HepG2 (cell line): Measurements from ENCODE around the gene HTR3B. TPM values are rescaled to one million over a fixed set of nuclear protein-coding genes. Genes with fewer than 3 reads are reported as not detected.

Experiments
- ATAC-seq: fragments of 200-7000 bp; cut with Tn5 transposase; 3 replicates; pipeline ENCODE4 v1.9.1; 2020; ENCODE audit warnings: mild to moderate bottlenecking, moderate library complexity
- BruUV-seq: library from RNA; stranded (reverse); fragments of 400-500 nt; replicated peaks from 2 replicates; lab custom pipeline; 2021; lab: Mats Ljungman, UMichigan
- CTCF ChIA-PET: fragments of 300-600 bp; formaldehyde crosslinking; extraction: SDS; loops from one replicate; lab custom pipeline; 2021; ENCODE audit warnings: low total read pairs, inconsistent platforms, low intra/inter-chr PET ratio; lab: Yijun Ruan, JAX
- POLR2A ChIA-PET: fragments of 350-600 bp; sonication (Branson Sonifier 250); formaldehyde crosslinking; loops from one replicate; lab custom pipeline; 2020; ENCODE audit warnings: antibody characterized with exemption, inconsistent platforms; lab: Yijun Ruan, JAX
- DNase-seq: peaks from one replicate; pipeline ENCODE4 v3.0.0-alpha.2; 2015; ENCODE audit warnings: low spot score
- FAIRE-seq: peaks from 3 replicates; lab custom pipeline; 2011; peaks lifted over from hg19 to GRCh38; lab: Jason Lieb, UNC
- H2AFZ ChIP-seq: one replicate; pipeline ENCODE4 v1.6.1; 2011; ENCODE audit warnings: low read length, inconsistent platforms
- H3K27ac ChIP-seq: fragments of 300-600 bp; 3 replicates; pipeline ENCODE4 v1.8.0; 2011; ENCODE audit warnings: mixed run types, mild to moderate bottlenecking, mixed read lengths, low read length, inconsistent platforms; ENCODE audit not compliant: insufficient read depth; ENCODE audit errors: extremely low read length
- H3K27me3 ChIP-seq, 2 experiments: fragments of 200-600 bp in 1 of 2; 2 replicates in 1 of 2; 3 replicates in 1 of 2; pipeline versions ENCODE4 v1.6.0 to v1.8.0; 2011; ENCODE audit warnings: low read length in 2 of 2, mild to moderate bottlenecking in 2 of 2, moderate library complexity in 2 of 2, inconsistent platforms in 1 of 2; ENCODE audit not compliant: insufficient read depth in 2 of 2, control insufficient read depth in 1 of 2
- H3K36me3 ChIP-seq, 2 experiments: fragments of 200-600 bp in 1 of 2; replicated peaks in 1 of 2; 2 replicates in 1 of 2; 3 replicates in 1 of 2; pipeline versions ENCODE4 v1.5.1 to v1.8.0; 2011; ENCODE audit warnings: low read length in 2 of 2, inconsistent platforms in 1 of 2; ENCODE audit not compliant: insufficient read depth in 2 of 2, control insufficient read depth in 1 of 2
- H3K4me1 ChIP-seq: 2 replicates; pipeline ENCODE4 v1.5.1; 2012; ENCODE audit warnings: low read length, inconsistent platforms; ENCODE audit not compliant: insufficient read depth
- H3K4me2 ChIP-seq: 2 replicates; pipeline ENCODE4 v1.6.0; 2011; ENCODE audit warnings: low read depth, low read length, inconsistent platforms
- H3K4me3 ChIP-seq, 3 experiments: fragments of 200-600 bp in 1 of 3; sonication (generic), shearing (Covaris generic) in 1 of 3; replicated peaks in 1 of 3; 2 replicates each; pipeline ENCODE4 v1.5.1; 2011 to 2016; ENCODE audit warnings: low read length in 3 of 3, inconsistent platforms in 2 of 3, low read depth in 2 of 3, mild to moderate bottlenecking in 2 of 3, control low read depth in 1 of 3, mixed read lengths in 1 of 3; ENCODE audit not compliant: insufficient read depth in 1 of 3
- H3K79me2 ChIP-seq: one replicate; pipeline ENCODE4 v1.6.1; 2011; ENCODE audit warnings: low read length, inconsistent platforms; ENCODE audit not compliant: insufficient read depth
- H3K9ac ChIP-seq: 2 replicates; pipeline ENCODE4 v1.6.0; 2011; ENCODE audit warnings: mild to moderate bottlenecking, low read depth, low read length, inconsistent platforms; ENCODE audit not compliant: insufficient read depth
- H3K9me3 ChIP-seq: 2 replicates; pipeline ENCODE4 v1.5.1; 2012; ENCODE audit warnings: mild to moderate bottlenecking, low read length
- H4K20me1 ChIP-seq: 2 replicates; pipeline ENCODE4 v1.6.0; 2011; ENCODE audit warnings: inconsistent platforms, mild to moderate bottlenecking, low read length, moderate library complexity; ENCODE audit not compliant: insufficient read depth
- CCDC6 ChIP-seq: sonication (generic); formaldehyde crosslinking; IDR thresholded peaks from 2 replicates; pipeline ENCODE4 v1.8.1; 2022; ENCODE audit warnings: mild to moderate bottlenecking, missing genetic modification reagents, moderate library complexity
- EEA1 ChIP-seq: sonication (generic); formaldehyde crosslinking; IDR thresholded peaks from 2 replicates; pipeline ENCODE4 v1.5.1; 2020; ENCODE audit warnings: mild to moderate bottlenecking, missing genetic modification reagents, borderline replicate concordance
- KLF13 ChIP-seq: sonication (generic); formaldehyde crosslinking; IDR thresholded peaks from 2 replicates; pipeline ENCODE4 v1.4.0; 2020; ENCODE audit warnings: mild to moderate bottlenecking, missing genetic modification reagents
- NFE2 ChIP-seq: sonication (generic); formaldehyde crosslinking; IDR thresholded peaks from 2 replicates; pipeline ENCODE4 v1.4.0; 2020; ENCODE audit warnings: missing genetic modification reagents
- PHF21A ChIP-seq: sonication (generic); formaldehyde crosslinking; IDR thresholded peaks from 2 replicates; pipeline ENCODE4 v1.5.0; 2020; ENCODE audit warnings: mild to moderate bottlenecking, missing genetic modification reagents
- ZFAT ChIP-seq: sonication (generic); formaldehyde crosslinking; conservative IDR thresholded peaks from 2 replicates; pipeline ENCODE4 v1.8.1; 2023; ENCODE audit warnings: missing genetic modification reagents, inconsistent platforms
- ZNF251 ChIP-seq: sonication (generic); formaldehyde crosslinking; IDR thresholded peaks from 2 replicates; pipeline ENCODE4 v1.9.0; 2021; ENCODE audit warnings: mild to moderate bottlenecking, missing genetic modification reagents
- ZNF367 ChIP-seq: sonication (generic); formaldehyde crosslinking; IDR thresholded peaks from 2 replicates; pipeline ENCODE4 v1.4.0; 2020; ENCODE audit warnings: missing genetic modification reagents, borderline replicate concordance
- ZNF441 ChIP-seq: sonication (generic); formaldehyde crosslinking; IDR thresholded peaks from 2 replicates; pipeline ENCODE4 v1.7.0; 2021; ENCODE audit warnings: missing genetic modification reagents, borderline replicate concordance
- ZNF703 ChIP-seq: sonication (generic); formaldehyde crosslinking; IDR thresholded peaks from 2 replicates; pipeline ENCODE4 v1.5.1; 2020; ENCODE audit warnings: missing genetic modification reagents, mild to moderate bottlenecking, moderate library complexity, borderline replicate concordance
- WGBS: methylation state at CpG from one replicate; pipeline ENCODE4 v1.1.6; 2017; ENCODE audit warnings: low lambda C conversion rate; 5-methylcytosine and 5-hydroxymethylcytosine counted together
- in situ Hi-C: cut with HindIII; loops from 2 replicates; pipeline ENCODE4 v1.10.0; 2017; ENCODE audit warnings: low pct_unique_long_range_greater_than_20kb; ENCODE audit not compliant: extremely low pct_ligation_motif_present
- intact Hi-C: fragments of 100-400 bp; cut with micrococcal nuclease; formaldehyde crosslinking; loops from one replicate; pipeline ENCODE4 v1.10.0; 2022; ENCODE audit not compliant: unreplicated experiment
- polyA plus RNA-seq, 8 experiments: library from polyadenylated mRNA; depleted of rRNA in 3 of 8; stranded (reverse) in 7 of 8; unstranded in 1 of 8; fragments of >200 nt; fragmentation: Illumina TruSeq in 4 of 8; extraction: Trizol in 4 of 8; gene quantifications; 2 replicates each; pipeline versions ENCODE4 v1.2.1 to v1.2.3, GENCODE V29; 2011 to 2016; ENCODE audit warnings: low read depth in 4 of 8, missing spikeins in 1 of 8, mixed read lengths in 1 of 8; ENCODE audit not compliant: insufficient read depth in 1 of 8
- total RNA-seq, 5 experiments: library from RNA; depleted of rRNA; stranded (reverse); fragments of >200 nt; fragmentation: Illumina TruSeq; extraction: Trizol; gene quantifications; 2 replicates each; pipeline ENCODE4 v1.2.3, GENCODE V29; 2016; ENCODE audit warnings: low read depth in 1 of 5
- TF ChIP-seq, protein P1 (sequence below): sonication (generic); formaldehyde crosslinking; IDR thresholded peaks from 2 replicates; pipeline ENCODE4 v1.4.0; 2020; ENCODE audit warnings: low read depth, missing genetic modification reagents

The HTR3B gene
- total and polyA plus RNA-seq, 2 of the 13 experiments (the other 11 are each of a cell fraction or from before 2014, with no cell fraction given) = 0.09 to 1.7 TPM

DNA sequence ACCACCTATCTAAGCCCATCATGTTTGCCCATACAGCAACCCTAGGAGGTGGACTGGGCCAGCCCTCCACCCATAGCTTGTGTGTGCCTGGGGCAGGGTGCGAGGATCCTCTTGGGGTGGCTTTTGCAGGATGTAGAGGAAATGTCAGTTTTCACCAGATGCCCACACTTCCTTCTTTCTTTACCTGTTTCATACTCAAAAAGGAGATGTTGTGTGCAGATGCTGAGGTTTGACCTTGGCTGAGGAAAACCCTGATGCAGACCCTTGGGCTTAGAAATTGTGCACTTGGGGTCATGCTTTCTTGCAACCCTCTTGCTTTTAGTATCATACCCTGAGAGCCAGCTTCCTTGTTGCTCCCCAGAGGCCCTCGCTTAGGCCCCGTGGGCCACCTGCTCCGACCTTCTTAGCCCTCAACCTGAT lies 72.5 kb downstream of the HTR3B start:
- FAIRE-seq = no peak
- H3K4me2 ChIP-seq = no peak overlapping the region
- no peaks in the 10 kb centered on the region for H3K79me2 ChIP-seq
- H3K36me3 ChIP-seq = no peaks in the 10 kb centered on the region
- no peaks in the 10 kb centered on the region for H3K9me3 ChIP-seq
- TF ChIP-seq NFE2 (CRISPR knock-in tag) = no peak
- TF ChIP-seq EEA1 (CRISPR knock-in tag) = no peak
- no peak for TF ChIP-seq ZNF367
- no peak for TF ChIP-seq KLF13
- TF ChIP-seq ZNF251 (CRISPR knock-in tag) = no peak
- TF ChIP-seq, protein P1, sequence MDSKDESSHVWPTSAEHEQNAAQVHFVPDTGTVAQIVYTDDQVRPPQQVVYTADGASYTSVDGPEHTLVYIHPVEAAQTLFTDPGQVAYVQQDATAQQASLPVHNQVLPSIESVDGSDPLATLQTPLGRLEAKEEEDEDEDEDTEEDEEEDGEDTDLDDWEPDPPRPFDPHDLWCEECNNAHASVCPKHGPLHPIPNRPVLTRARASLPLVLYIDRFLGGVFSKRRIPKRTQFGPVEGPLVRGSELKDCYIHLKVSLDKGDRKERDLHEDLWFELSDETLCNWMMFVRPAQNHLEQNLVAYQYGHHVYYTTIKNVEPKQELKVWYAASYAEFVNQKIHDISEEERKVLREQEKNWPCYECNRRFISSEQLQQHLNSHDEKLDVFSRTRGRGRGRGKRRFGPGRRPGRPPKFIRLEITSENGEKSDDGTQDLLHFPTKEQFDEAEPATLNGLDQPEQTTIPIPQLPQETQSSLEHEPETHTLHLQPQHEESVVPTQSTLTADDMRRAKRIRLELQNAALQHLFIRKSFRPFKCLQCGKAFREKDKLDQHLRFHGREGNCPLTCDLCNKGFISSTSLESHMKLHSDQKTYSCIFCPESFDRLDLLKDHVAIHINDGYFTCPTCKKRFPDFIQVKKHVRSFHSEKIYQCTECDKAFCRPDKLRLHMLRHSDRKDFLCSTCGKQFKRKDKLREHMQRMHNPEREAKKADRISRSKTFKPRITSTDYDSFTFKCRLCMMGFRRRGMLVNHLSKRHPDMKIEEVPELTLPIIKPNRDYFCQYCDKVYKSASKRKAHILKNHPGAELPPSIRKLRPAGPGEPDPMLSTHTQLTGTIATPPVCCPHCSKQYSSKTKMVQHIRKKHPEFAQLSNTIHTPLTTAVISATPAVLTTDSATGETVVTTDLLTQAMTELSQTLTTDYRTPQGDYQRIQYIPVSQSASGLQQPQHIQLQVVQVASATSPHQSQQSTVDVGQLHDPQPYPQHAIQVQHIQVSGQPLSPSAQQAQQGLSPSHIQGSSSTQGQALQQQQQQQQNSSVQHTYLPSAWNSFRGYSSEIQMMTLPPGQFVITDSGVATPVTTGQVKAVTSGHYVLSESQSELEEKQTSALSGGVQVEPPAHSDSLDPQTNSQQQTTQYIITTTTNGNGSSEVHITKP (CRISPR knock-in tag) = no peak
- no peak for TF ChIP-seq PHF21A
- TF ChIP-seq CCDC6 (CRISPR knock-in tag) = no peak
- no peak for TF ChIP-seq ZFAT (CRISPR knock-in tag)
- no peak for TF ChIP-seq ZNF703 (CRISPR knock-in tag)
- TF ChIP-seq ZNF441 (CRISPR knock-in tag) = no peak
- TF ChIP-seq, all 625 proteins: peak for 0
- intact Hi-C loops (no loop called here), in situ Hi-C loops (no loop called here)
- no peak overlapping the region for H3K4me3 ChIP-seq
- H2AFZ ChIP-seq = no peak overlapping the region
- ATAC-seq (no peak), DNase-seq (no peak)
- no TSS peak for BruUV-seq
- peaks cover 3 to 71% of the 10 kb centered on the region in 2 experiments for H3K27me3 ChIP-seq
- ChIA-PET CTCF (no interaction called here), POLR2A (no interaction called here)
- H4K20me1 ChIP-seq = no peaks in the 10 kb centered on the region
- 17% methylated on average over 4 of the region's 4 CpGs for WGBS
- H3K9ac ChIP-seq = no peak overlapping the region
- H3K27ac ChIP-seq = no peak overlapping the region
- H3K4me1 ChIP-seq = no peaks in the 10 kb centered on the region
